OCI-LY1 (cell line): Measurements from ENCODE around the gene A4GNT.

Experiments used
- CTCF ChIP-seq: fragments of 200-600 bp; sonication (generic), shearing (Covaris generic); IDR thresholded peaks from 2 replicates; pipeline ENCODE4 v1.5.1; 2017; ENCODE audit warnings: mild to moderate bottlenecking, antibody characterized with exemption, low read length, moderate library complexity, mixed read lengths
- EZH2 ChIP-seq: fragments of 200-600 bp; sonication (generic), shearing (Covaris generic); IDR thresholded peaks from 2 replicates; pipeline ENCODE4 v1.8.0; 2017; ENCODE audit warnings: borderline replicate concordance, mixed run types, mild to moderate bottlenecking, antibody characterized with exemption, low read length, moderate library complexity, mixed read lengths

- TF ChIP-seq CTCF (no peak), EZH2 (no peak)
Observed at GRCh38 chr3:138112362-138112761, 19.8 kb downstream of the A4GNT start.
